ENCODE measurements around the gene BRME1. TPM values are rescaled to one million over a fixed set of nuclear protein-coding genes. Genes with fewer than 3 reads are reported as not detected.

BRME1 gene
- 0.58 and 1.4 TPM in 2 replicates for total RNA-seq

DNA sequence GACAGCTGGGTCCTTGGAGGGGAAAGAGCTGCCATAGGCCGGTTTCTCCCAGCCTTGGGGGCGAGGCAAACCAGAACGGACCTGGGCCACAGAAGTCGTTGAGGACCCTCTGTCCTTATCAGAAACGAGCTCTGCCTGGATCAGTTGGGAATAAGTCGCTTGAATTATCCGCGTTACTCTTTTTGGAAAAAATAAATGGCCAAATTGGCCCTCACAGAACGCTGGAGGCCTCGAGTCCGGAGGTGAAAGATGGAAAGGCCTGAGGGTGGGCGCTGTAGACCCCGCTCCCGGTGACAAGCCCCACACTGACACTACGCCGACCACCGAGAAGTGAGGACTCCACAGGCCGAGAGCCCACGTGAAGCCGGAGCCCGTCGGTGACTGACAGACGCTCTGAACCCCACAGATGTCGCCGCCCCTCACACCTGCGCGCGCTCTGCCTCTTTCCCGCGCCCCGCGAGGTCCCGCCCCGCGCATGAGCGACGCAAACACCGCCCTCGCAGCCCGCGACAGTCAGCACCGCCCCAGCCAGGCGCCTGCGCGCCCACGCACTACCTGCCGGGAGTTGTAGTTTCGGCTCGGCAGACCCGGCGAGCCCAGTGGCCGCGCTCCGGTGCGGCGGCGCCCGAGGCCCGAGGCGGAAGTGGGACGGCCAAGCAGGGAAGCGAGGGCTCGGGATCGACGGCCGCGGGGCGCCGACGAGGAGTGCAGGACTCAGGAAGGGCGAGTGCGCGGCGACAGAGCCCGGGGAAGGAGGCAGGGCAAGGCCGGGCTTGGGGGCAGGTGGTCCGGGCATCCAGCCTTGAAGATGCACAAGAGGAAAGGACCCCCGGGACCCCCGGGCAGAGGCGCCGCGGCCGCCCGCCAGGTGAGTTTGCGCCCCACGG is at the start of gene BRME1, which contains the start of gene CC2D1A:
Gene BRME1, minus strand, starts transcription at position 484 of the 887 bp plus-strand sequence. CDS start 1,225 bp downstream, outside the sequence.
Gene CC2D1A, plus strand, starts transcription at position 568 of the 887 bp plus-strand sequence. Its CDS starts 241 bp downstream, at position 809.
- TF ChIP-seq, protein P1, sequence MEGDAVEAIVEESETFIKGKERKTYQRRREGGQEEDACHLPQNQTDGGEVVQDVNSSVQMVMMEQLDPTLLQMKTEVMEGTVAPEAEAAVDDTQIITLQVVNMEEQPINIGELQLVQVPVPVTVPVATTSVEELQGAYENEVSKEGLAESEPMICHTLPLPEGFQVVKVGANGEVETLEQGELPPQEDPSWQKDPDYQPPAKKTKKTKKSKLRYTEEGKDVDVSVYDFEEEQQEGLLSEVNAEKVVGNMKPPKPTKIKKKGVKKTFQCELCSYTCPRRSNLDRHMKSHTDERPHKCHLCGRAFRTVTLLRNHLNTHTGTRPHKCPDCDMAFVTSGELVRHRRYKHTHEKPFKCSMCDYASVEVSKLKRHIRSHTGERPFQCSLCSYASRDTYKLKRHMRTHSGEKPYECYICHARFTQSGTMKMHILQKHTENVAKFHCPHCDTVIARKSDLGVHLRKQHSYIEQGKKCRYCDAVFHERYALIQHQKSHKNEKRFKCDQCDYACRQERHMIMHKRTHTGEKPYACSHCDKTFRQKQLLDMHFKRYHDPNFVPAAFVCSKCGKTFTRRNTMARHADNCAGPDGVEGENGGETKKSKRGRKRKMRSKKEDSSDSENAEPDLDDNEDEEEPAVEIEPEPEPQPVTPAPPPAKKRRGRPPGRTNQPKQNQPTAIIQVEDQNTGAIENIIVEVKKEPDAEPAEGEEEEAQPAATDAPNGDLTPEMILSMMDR (conservative IDR thresholded peaks at IDR 0.05; ENCODE audit: low read depth, low read length) = no peak
- peak; percentile 16 for DNase-seq (ENCODE audit: low read depth)
- H3K4me3 ChIP-seq (ENCODE audit: low read depth, low read length) = peak within 1 kb of the TSS; percentile 88

DNA sequence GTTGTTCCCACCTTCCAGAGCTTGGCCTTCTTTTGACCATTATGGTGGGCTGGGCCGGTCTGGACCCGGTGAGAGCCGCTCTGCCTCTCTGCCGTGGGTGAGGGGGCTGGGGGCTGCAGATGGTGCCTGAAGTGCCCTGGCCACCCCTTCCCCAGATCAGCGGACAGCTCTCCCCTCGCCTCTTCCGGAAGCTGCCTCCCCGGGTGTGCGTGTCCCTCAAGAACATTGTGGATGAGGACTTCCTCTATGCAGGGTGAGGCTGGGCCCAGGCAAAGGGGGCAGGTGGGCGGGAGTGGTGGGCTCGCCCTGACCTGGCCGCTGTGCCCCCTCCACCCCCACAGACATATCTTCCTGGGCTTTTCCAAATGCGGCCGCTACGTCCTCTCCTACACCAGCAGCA is 48.3 kb upstream of the BRME1 start:
- no peak overlapping the region for H3K4me3 ChIP-seq (ENCODE audit: low read depth, low read length)
- no peak for DNase-seq (ENCODE audit: low read depth)
- TF ChIP-seq, protein P1 (conservative IDR thresholded peaks at IDR 0.05; ENCODE audit: low read depth, low read length) = no peak

DNA sequence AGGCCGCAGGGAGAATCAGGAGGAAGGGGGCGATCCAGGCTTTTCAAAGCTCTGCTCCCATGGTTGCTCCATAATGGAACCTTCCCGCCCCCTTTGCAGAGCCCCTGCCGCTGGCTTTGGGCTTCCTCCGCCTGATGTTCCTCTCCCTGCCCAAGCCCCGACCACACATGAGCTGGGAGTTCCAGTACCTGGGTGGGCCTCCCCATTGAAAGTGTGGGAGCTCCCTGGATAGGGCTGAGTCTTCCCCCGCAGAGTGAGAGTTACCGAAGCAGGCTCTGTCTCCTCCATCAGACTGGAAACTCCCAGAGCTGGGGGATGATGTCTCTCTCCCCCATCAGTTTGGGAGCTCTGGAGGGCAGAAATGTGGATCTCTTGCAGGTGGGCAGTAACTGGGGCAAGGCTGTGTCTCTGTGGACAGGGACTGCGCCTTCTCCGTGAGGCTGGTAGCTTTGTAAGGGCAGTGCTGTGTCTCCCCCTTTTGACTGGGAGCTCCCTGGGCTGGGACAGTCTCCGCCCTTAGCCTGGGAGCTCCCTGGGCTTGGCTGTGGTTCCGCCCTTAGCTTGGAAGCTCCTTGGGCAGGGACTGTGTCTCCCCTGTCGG is 47.1 kb upstream of the BRME1 start:
- DNase-seq (ENCODE audit: low read depth) = no peak
- TF ChIP-seq, protein P1 (conservative IDR thresholded peaks at IDR 0.05; ENCODE audit: low read depth, low read length) = peak; percentile 23

DNA sequence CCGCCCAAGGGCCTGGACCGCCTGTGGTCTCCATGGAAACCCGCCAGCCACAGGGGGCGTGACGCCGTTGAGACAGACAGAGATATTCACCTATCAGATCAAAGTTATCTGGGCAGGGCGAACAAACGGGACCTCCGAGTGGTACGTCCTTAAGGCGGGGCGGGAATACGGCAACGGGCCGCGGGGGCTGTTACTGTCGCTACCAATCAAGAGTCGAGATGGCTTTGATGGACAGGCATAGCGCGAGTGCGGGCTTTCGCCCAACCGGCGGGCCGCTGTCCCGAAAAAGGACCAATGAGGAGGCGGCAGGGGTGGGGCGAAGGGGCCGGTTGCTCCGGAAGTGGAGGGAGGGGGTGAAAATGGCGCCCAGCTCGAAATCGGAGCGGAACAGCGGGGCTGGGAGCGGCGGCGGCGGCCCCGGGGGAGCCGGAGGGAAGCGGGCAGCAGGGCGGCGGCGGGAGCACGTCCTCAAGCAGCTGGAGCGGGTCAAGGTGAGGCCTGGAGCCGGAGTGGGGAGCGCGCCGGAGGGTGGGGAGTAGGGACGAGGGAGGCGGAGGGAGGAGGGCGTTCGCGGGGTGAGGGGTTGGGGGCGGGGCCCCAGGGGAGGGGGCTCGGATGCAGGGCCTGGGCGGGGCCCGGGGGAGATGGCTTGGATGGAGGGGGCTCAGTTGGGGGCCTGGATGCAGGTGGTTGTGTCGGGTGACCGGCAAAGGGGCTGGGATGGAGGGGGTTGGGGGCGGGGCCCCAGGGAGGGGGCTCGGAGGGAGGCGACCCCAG is 46.4 kb upstream of the BRME1 start, which contains the start of gene DCAF15:
Gene DCAF15, plus strand, starts transcription at position 356 of the 777 bp plus-strand sequence. Its CDS starts 4 bp downstream, at position 360.
- TF ChIP-seq, protein P1 (conservative IDR thresholded peaks at IDR 0.05; ENCODE audit: low read depth, low read length) = no peak
- peak; percentile 86 for DNase-seq (ENCODE audit: low read depth)
- peak within 1 kb of the TSS; percentile 77 for H3K4me3 ChIP-seq (ENCODE audit: low read depth, low read length)

More for the DNA sequence above, 47.1 kb upstream of the BRME1 start:
- peak overlapping the region; percentile 77 for H3K4me3 ChIP-seq (ENCODE audit: low read depth, low read length)

GRCh38 chr19:13951799-13952153 is 45.9 kb upstream of the BRME1 start:
- TF ChIP-seq, protein P1 (conservative IDR thresholded peaks at IDR 0.05; ENCODE audit: low read depth, low read length) = no peak
- peak overlapping the region; percentile 54 for H3K4me3 ChIP-seq (ENCODE audit: low read depth, low read length)
- DNase-seq (ENCODE audit: low read depth) = no peak

DNA sequence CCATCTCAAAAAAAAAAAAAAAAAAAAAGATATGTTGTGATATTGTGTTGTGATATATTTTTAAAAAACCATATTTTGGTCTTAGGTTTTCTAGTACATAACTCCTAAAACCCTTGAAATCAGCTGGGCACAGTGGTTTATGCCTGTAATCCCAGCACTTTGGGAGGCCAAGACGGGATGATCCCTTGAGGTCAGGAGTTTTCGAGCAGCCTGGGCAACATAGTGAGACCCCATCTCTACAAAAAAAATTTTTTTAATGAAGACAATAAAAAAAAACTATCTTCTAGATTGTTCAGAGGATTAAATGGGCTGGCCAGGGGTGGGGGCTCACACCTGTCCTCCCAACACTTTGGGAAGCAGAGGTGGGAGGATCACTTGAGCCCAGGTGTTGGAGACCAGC is 45.1 kb upstream of the BRME1 start:
- no peak overlapping the region for H3K4me3 ChIP-seq (ENCODE audit: low read depth, low read length)
- no peak for DNase-seq (ENCODE audit: low read depth)
- TF ChIP-seq, protein P1 (conservative IDR thresholded peaks at IDR 0.05; ENCODE audit: low read depth, low read length) = no peak

Measured in epithelial cell of proximal tubule (primary cell).